HG02943 (cell line): ENCODE results near the gene CRTC2.

Source experiments
- ATAC-seq: cut with Tn5 transposase; IDR thresholded peaks from one replicate; pipeline ENCODE4 v1.9.1; 2021; ENCODE audit warnings: mild to moderate bottlenecking, low read depth, moderate library complexity; ENCODE audit not compliant: unreplicated experiment

CRTC2 gene

GRCh38 chr1:153899509-153899908, 58.9 kb downstream of the CRTC2 start:
- no peak for ATAC-seq
